ENCODE data around the gene SCYGR6.
"Not testable (repeated sequence)": the region's sequence is repeated elsewhere in the genome, so short reads cannot be mapped to it uniquely, and the experiment has no call there.

Gene SCYGR6, protein sequence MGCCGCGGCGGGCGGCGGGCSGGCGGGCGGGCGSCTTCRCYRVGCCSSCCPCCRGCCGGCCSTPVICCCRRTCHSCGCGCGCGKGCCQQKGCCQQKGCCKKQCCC

DNA sequence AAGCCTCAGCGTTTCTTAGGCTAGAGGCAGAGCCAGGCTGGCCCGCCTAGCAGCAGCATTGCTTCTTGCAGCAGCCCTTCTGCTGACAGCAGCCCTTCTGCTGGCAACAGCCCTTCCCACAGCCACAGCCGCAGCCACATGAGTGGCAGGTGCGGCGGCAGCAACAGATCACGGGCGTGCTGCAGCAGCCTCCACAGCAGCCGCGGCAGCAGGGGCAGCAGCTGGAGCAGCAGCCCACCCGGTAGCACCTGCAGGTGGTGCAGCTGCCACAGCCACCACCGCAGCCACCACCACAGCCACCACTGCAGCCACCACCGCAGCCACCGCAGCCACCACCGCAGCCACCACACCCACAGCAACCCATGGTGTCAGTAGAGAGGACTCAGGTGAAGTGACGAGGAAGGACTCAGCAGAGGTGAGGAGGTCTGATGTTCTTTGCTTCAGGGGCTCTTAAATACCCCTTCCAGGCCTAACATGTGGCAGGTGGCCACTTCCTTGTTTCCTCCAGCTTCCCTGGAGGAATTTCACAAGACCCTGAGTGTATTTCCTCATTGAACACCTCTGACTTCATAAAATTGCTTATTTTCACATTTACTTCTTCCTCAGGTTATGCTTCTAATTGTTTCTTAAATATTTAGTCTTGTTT, at the start of gene SCYGR6:
Gene SCYGR6 (minus strand): TSS at position 364 of the 646 bp plus-strand sequence. CDS start 0 bp downstream, at position 364.
- no peak within 1 kb of the TSS for H3K4me3 ChIP-seq (ENCODE audit: low read length)
- no peak for TF ChIP-seq ZNF274 (IDR thresholded peaks at IDR 0.05; ENCODE audit: low read depth, low read length)

- no peak overlapping the region for H3K4me3 ChIP-seq (ENCODE audit: low read length)
- TF ChIP-seq ZNF274 (IDR thresholded peaks at IDR 0.05; ENCODE audit: low read depth, low read length) = no peak
Measured at GRCh38 chr2:227774011-227774624, 49.6 kb upstream of the SCYGR6 start.

DNA sequence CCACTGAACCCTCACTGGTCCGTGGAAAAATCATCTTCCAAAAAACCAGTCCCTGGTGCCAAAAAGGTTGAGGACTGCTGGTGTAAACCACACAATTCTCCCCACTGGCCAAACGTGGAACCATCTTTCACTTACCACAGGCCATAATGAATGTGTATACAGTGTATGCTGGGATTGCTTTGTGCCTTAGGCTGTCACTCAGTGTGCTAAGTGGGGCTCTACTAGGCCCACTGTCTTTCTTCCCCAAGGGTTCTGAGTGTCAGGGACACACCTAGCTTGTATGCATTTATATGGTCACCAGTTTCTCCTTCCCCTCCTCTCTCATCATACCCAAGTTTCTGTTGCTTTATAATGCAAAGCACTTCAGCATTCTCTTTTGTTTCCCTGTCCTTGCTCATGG, 48.4 kb upstream of the SCYGR6 start:
- no peak overlapping the region for H3K4me3 ChIP-seq (ENCODE audit: low read length)
- TF ChIP-seq ZNF274 (IDR thresholded peaks at IDR 0.05; ENCODE audit: low read depth, low read length) = no peak

GRCh38 chr2:227772197-227772661, 47.7 kb upstream of the SCYGR6 start:
- H3K4me3 ChIP-seq (ENCODE audit: low read length) = no peak overlapping the region
- no peak for TF ChIP-seq ZNF274 (IDR thresholded peaks at IDR 0.05; ENCODE audit: low read depth, low read length)

GRCh38 chr2:227767830-227768229, 43.3 kb upstream of the SCYGR6 start:
- no peak overlapping the region for H3K4me3 ChIP-seq (ENCODE audit: low read length)
- no peak for TF ChIP-seq ZNF274 (IDR thresholded peaks at IDR 0.05; ENCODE audit: low read depth, low read length)

DNA sequence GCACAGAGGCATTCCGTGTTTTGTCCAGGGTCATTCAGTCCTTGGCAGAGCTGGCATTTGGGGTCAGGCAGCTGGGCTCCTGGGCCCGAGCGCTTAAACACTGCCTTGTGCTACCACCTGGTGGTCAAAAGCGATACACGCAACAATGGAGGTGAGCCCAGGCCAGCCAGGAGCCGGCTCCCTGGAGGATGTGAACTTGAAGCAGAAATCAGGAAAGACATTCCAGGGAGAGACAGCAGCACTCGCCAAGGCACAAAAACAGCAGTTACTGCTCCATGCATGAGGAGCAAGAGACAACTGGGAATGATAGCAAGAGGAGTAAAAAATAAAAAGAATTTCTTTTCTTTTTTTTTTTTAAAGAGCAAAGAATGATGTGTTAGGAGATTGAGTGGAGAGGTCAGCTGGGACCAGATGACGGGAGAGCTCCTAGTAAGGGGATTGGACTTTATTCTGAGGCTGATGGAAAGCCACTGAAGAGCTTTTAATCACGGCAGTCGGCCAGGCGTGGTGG, 41.9 kb upstream of the SCYGR6 start:
- TF ChIP-seq ZNF274 (IDR thresholded peaks at IDR 0.05; ENCODE audit: low read depth, low read length) = no peak
- H3K4me3 ChIP-seq (ENCODE audit: low read length) = no peak overlapping the region

- no peak overlapping the region for H3K4me3 ChIP-seq (ENCODE audit: low read length)
- TF ChIP-seq ZNF274 (IDR thresholded peaks at IDR 0.05; ENCODE audit: low read depth, low read length) = no peak
Measured at GRCh38 chr2:227765788-227766372, 41.3 kb upstream of the SCYGR6 start.

DNA sequence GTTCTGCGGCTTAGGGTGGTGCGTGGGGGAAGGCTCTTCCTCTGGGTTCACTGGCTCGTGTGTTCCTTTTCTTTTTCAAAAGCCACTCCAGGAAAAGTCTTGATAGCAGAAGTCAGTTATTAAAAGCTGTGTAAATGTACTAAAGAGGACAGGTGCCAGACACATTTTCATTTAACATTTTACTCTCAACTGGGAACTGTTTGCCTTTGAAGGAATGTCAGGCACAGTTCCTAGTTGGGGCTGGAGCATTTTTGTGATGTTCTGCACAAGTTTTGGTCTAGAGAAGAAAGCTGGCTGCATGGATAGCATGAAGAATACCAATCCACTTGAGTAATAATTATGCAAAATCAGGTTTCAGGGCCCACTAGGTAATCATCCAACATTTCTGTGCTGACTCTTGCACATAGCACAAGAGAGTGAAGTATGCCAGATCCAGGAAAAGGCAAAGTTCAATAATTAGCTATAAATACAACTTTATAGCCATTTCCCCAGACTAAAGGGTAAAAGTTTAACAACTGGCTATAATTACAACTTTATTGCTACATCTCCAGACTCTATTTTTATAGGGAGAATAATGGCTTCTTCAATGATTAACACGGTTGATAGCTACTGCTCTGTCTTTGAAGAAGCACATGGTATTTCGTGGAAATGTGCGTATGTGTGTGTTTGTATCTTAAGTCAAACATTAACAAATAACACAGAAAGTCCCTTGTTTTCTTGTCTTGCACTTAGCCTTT, 37.4 kb upstream of the SCYGR6 start:
- no peak for TF ChIP-seq ZNF274 (IDR thresholded peaks at IDR 0.05; ENCODE audit: low read depth, low read length)
- no peak overlapping the region for H3K4me3 ChIP-seq (ENCODE audit: low read length)

DNA sequence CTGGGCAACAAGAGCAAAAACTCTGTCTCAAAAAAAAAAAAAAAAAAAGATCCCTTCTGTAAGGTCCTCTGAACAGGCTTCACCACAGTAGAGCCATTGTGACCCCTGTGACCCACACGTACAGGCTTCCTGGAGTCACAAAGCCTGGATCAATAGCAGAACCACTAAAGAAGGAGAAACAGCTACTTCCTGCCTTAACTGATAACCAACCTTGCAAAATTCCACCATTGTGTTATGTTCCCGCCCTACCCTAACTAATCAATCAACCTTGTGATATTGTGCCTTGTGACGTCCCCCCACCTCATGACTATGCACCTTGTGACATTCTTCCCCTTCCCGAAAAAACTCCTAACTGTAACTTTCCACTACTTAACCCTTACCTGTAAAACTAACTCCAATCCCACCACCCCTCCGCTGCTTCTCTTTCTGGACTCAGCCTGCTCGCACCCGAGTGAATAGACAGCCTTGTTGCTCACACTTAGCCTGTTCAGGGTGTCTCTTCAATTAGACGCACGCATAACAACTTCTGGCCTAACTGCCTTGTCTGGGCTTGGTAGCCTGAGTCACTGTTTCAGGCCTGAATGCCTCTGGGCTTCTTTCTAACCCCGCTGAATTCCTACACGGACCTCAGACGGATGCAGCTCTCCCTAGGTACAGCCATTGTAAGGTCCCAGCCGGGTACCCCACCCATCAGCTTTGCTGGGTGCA, 35.0 kb upstream of the SCYGR6 start:
- no peak for TF ChIP-seq ZNF274 (IDR thresholded peaks at IDR 0.05; ENCODE audit: low read depth, low read length)
- no peak overlapping the region for H3K4me3 ChIP-seq (ENCODE audit: low read length)

DNA sequence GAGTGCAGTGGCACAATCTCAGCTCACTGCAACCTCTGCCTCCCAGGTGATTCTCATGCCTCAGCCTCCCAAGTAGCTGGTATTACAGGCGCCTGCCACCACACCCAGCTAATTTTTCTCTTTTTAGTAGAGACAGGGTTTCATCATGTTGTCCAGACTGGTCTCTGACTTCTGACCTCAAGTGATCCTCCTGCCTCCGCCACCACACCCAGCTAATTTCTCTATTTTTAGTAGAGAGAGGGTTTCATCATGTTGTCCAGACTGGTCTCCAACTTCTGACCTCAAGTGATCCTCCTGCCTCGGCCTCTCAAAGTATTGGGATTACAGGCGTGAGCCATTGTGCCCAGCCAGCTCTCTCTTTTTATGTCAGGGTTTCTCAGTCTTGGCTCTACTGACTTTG, 31.7 kb upstream of the SCYGR6 start:
- H3K4me3 ChIP-seq (ENCODE audit: low read length) = not testable (repeated sequence)

GRCh38 chr2:227748079-227748478, 23.5 kb upstream of the SCYGR6 start:
- TF ChIP-seq ZNF274 (IDR thresholded peaks at IDR 0.05; ENCODE audit: low read depth, low read length) = no peak
- no peak overlapping the region for H3K4me3 ChIP-seq (ENCODE audit: low read length)

DNA sequence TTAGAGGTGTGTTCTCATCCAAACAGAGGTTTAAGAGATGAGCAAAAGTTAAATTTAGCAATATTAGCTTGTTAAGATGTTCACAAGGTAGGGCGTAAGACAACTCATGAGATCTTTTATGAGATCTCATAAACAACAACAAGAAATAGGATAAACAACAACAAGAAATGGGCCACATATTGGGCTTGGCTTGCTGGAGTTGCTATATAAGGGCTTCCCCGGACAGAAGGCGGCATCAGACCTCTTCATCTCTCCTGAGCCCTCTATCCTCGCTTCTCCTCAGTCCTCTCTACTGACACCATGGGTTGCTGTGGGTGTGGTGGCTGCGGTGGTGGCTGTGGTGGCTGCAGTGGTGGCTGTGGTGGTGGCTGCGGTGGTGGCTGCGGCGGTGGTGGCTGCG, 21.0 kb upstream of the SCYGR6 start, which contains the start of gene SCYGR8:
Gene SCYGR8 (plus strand): TSS at position 301 of the 400 bp plus-strand sequence. CDS start 0 bp downstream, at position 301.
- H3K4me3 ChIP-seq (ENCODE audit: low read length) = no peak within 1 kb of the TSS
- TF ChIP-seq ZNF274 (IDR thresholded peaks at IDR 0.05; ENCODE audit: low read depth, low read length) = no peak

- H3K4me3 ChIP-seq (ENCODE audit: low read length) = not testable (repeated sequence)
Measured at GRCh38 chr2:227740705-227741104, 16.1 kb upstream of the SCYGR6 start.

DNA sequence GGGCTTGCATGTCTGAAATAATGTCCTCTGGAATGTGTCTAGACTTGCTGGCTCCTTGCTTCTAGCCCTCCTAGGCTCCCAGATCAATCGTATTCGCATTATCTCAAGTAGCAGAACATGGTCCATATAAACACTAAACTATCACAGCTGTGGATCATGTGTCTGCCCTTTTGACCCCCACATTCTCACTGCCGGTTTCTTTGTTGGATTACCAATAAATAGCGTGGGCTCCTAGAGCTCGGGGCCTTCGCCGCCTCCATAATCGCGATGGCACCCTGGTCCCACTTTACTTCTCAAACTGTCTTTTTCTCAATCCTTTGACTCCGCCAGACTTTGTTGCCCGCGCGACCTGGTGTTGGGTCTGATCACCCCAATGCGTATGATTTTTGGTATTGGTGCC, 14.8 kb upstream of the SCYGR6 start:
- no peak overlapping the region for H3K4me3 ChIP-seq (ENCODE audit: low read length)
- no peak for TF ChIP-seq ZNF274 (IDR thresholded peaks at IDR 0.05; ENCODE audit: low read depth, low read length)

Measured in GM08714 (cell line).